Muscle layer of colon (tissue), 2 donors: ENCODE measurements around the gene TFB2M.
"Not testable (repeated sequence)": the region's sequence is repeated elsewhere in the genome, so short reads cannot be mapped to it uniquely, and the experiment has no call there.

Experiments
- H3K27ac ChIP-seq: one replicate; pipeline ENCODE4 v1.7.0; 2013; ENCODE audit warnings: low read depth, mild to moderate bottlenecking, low read length, moderate library complexity
- H3K27me3 ChIP-seq, 2 donors: one replicate each; pipeline ENCODE4 v1.7.0; 2013; ENCODE audit warnings: low read length in 2 of 2, mild to moderate bottlenecking in 2 of 2; ENCODE audit not compliant: insufficient read depth in 2 of 2, control insufficient read depth in 1 of 2
- H3K36me3 ChIP-seq: one replicate; pipeline ENCODE4 v1.7.0; 2013; ENCODE audit warnings: mild to moderate bottlenecking, low read length; ENCODE audit not compliant: insufficient read depth
- H3K4me1 ChIP-seq: one replicate; pipeline ENCODE4 v1.7.0; 2013; ENCODE audit warnings: mild to moderate bottlenecking, low read length; ENCODE audit not compliant: insufficient read depth
- H3K4me3 ChIP-seq, 2 donors: one replicate each; pipeline ENCODE4 v1.7.0; 2013; ENCODE audit warnings: low read length in 2 of 2, low read depth in 1 of 2, mild to moderate bottlenecking in 1 of 2, moderate library complexity in 1 of 2
- H3K9ac ChIP-seq: one replicate; pipeline ENCODE4 v1.7.0; 2013; ENCODE audit warnings: low read length
- H3K9me3 ChIP-seq: one replicate; pipeline ENCODE4 v1.7.0; 2013; ENCODE audit warnings: mild to moderate bottlenecking, low read length
- donor health status: abdominal sarcoma.
- donor health status: Adenocarcinoma of cecum.

Gene TFB2M

GRCh38 chr1:246595146-246595545, 29.1 kb upstream of the TFB2M start:
- no peaks in the 10 kb centered on the region for H3K9me3 ChIP-seq
- H3K9ac ChIP-seq: no peak overlapping the region
- H3K27ac ChIP-seq: peak overlapping the region; percentile 38
- H3K4me1 ChIP-seq: peaks cover 53% of the 10 kb centered on the region
- H3K36me3 ChIP-seq: no peaks in the 10 kb centered on the region
- no peaks in the 10 kb centered on the region for H3K27me3 ChIP-seq
- no peak overlapping the region for H3K4me3 ChIP-seq

DNA sequence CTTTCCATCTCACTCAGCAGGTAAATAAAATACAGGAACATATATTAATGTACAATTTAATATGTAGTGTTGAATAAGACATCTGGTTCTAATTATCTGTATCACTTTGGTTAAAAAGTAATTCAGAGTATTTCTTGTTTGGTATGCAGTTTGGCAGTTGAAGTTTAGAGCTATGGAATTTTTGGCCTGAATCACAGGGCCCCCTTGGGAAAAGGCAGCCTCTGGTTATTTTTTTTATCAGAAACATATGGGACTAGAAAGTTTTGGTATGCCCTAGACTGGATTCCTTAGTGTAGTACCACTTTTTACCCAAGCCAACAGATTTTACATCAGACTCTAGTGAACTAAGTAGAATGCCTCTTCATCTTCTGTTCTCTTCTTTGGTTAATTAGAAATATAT, 26.6 kb upstream of the TFB2M start:
- H3K4me3 ChIP-seq: no peak overlapping the region
- H3K36me3 ChIP-seq: no peaks in the 10 kb centered on the region
- H3K9me3 ChIP-seq: no peaks in the 10 kb centered on the region
- H3K4me1 ChIP-seq: peaks cover 31% of the 10 kb centered on the region
- no peak overlapping the region for H3K9ac ChIP-seq
- no peak overlapping the region for H3K27ac ChIP-seq
- no peaks in the 10 kb centered on the region for H3K27me3 ChIP-seq

- Histone ChIP-seq H3K4me3 (no peak overlapping the region), H3K9ac (no peak overlapping the region), H3K9me3 (no peaks in the 10 kb centered on the region), H3K27ac (no peak overlapping the region), H3K36me3 (no peaks in the 10 kb centered on the region), H3K4me1 (peaks cover 30% of the 10 kb centered on the region), H3K27me3 (no peaks in the 10 kb centered on the region)
Observed at GRCh38 chr1:246591958-246592357, 25.9 kb upstream of the TFB2M start.

GRCh38 chr1:246591504-246591903, 25.4 kb upstream of the TFB2M start:
- no peak overlapping the region for H3K9ac ChIP-seq

GRCh38 chr1:246591047-246591446, 25.0 kb upstream of the TFB2M start:
- Histone ChIP-seq H3K9me3 (no peaks in the 10 kb centered on the region), H3K4me1 (peaks cover 23% of the 10 kb centered on the region), H3K27ac (no peak overlapping the region), H3K27me3 (no peaks in the 10 kb centered on the region), H3K9ac (no peak overlapping the region), H3K36me3 (no peaks in the 10 kb centered on the region), H3K4me3 (no peak overlapping the region)

More at GRCh38 chr1:246591504-246591903, 25.4 kb upstream of the TFB2M start:
- Histone ChIP-seq H3K36me3 (no peaks in the 10 kb centered on the region), H3K27me3 (no peaks in the 10 kb centered on the region), H3K4me3 (no peak overlapping the region), H3K4me1 (peaks cover 26% of the 10 kb centered on the region), H3K9me3 (no peaks in the 10 kb centered on the region), H3K27ac (no peak overlapping the region)

DNA sequence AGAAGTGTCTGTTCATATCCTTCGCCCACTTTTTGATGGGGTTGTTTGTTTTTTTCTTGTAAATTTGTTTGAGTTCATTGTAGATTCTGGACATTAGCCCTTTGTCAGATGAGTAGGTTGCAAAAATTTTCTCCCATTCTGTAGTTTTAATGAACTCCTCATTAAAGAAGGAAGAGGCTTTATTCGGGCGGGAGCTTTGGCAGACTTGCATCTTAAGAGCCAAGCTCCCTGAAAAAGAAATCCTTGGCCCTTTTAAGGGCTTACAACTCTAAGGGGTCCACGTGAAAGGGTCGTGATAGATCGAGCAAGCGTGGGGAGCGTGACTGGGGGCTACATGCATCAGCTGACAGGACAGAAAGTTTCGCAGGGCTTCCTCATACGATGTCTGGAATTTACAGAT, 23.9 kb upstream of the TFB2M start:
- not testable (repeated sequence) for H3K9me3 ChIP-seq, H3K27ac ChIP-seq
- peaks cover 19% of the 10 kb centered on the region for H3K4me1 ChIP-seq

GRCh38 chr1:246588159-246588721, 22.2 kb upstream of the TFB2M start:
- no peak overlapping the region for H3K4me3 ChIP-seq
- peaks cover 30% of the 10 kb centered on the region for H3K4me1 ChIP-seq
- H3K9me3 ChIP-seq: no peaks in the 10 kb centered on the region

More for the DNA sequence above, 23.9 kb upstream of the TFB2M start:
- not testable (repeated sequence) for H3K27me3 ChIP-seq, H3K9ac ChIP-seq, H3K36me3 ChIP-seq, H3K4me3 ChIP-seq

DNA sequence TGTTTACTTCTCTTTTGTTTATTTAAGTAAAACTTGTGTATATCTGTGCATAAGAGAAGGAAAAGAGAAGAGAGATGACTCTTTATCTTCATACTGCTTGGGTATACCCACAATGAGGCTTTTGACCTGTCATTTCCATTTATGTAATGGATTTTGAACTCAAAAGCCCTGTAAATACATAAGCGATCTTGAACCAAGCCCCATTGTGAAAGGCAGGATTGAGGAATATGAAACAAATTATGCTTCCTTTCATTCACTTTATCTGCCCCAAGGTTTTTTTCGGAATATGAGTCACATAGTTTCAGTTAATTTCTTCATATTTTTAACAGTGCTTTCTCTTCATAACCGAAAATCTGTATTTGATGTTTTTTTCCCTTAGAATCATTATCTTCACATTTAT, 21.5 kb upstream of the TFB2M start:
- Histone ChIP-seq H3K27me3 (no peaks in the 10 kb centered on the region), H3K9me3 (no peaks in the 10 kb centered on the region), H3K27ac (peak overlapping the region; percentile 36), H3K9ac (no peak overlapping the region), H3K36me3 (peaks cover 5% of the 10 kb centered on the region), H3K4me3 (no peak overlapping the region), H3K4me1 (peaks cover 36% of the 10 kb centered on the region)

More at GRCh38 chr1:246588159-246588721, 22.2 kb upstream of the TFB2M start:
- no peaks in the 10 kb centered on the region for H3K27me3 ChIP-seq
- no peak overlapping the region for H3K9ac ChIP-seq
- peaks cover 5% of the 10 kb centered on the region for H3K36me3 ChIP-seq
- H3K27ac ChIP-seq: no peak overlapping the region

- Histone ChIP-seq H3K4me3 (no peak overlapping the region), H3K4me1 (peaks cover 42% of the 10 kb centered on the region), H3K27ac (peak overlapping the region; percentile 36), H3K27me3 (no peaks in the 10 kb centered on the region), H3K9me3 (no peaks in the 10 kb centered on the region), H3K36me3 (peaks cover 5% of the 10 kb centered on the region), H3K9ac (no peak overlapping the region)
Observed at GRCh38 chr1:246587032-246587431, 21.0 kb upstream of the TFB2M start.

- H3K27ac ChIP-seq: peak overlapping the region; percentile 73
- H3K9ac ChIP-seq: no peak overlapping the region
- H3K36me3 ChIP-seq: peaks cover 5% of the 10 kb centered on the region
- H3K27me3 ChIP-seq: no peaks in the 10 kb centered on the region
- H3K9me3 ChIP-seq: no peaks in the 10 kb centered on the region
- H3K4me1 ChIP-seq: peaks cover 74% of the 10 kb centered on the region
- H3K4me3 ChIP-seq: no peak overlapping the region
Observed at GRCh38 chr1:246583448-246584185, 17.6 kb upstream of the TFB2M start.

DNA sequence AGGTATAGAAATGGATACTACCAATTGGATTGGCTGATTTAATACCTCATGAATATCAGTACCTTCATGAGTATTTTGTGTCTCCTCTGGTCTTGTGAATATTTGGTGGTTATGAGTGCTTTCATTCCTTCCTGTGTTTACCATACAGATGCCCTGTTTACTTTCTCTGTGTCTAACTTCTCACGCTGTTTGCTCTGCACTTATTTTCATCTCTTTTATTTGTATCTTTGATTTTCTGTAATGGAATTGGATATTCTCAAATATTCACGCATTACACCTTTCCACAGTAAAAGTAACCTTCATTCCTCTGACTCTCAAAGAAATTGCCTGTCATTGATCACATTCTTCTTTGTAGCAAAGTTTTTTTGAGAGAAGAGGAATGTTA, 17.0 kb upstream of the TFB2M start:
- Histone ChIP-seq H3K4me1 (peaks cover 78% of the 10 kb centered on the region), H3K36me3 (peaks cover 5% of the 10 kb centered on the region), H3K4me3 (no peak overlapping the region), H3K9me3 (no peaks in the 10 kb centered on the region), H3K9ac (no peak overlapping the region), H3K27me3 (no peaks in the 10 kb centered on the region), H3K27ac (peak overlapping the region; percentile 73)
